SK-N-SH (cell line): ENCODE results near the gene ZNF784. TPM values are rescaled to one million over a fixed set of nuclear protein-coding genes. Genes with fewer than 3 reads are reported as not detected.

ENCODE experiments used
- CTCF ChIA-PET: fragments of 300-600, 350-600 bp; formaldehyde crosslinking; extraction: SDS; loops from one replicate; lab custom pipeline; 2021; lab: Yijun Ruan, JAX
- POLR2A ChIA-PET: fragments of 350-600 bp; sonication (Branson Sonifier 250); formaldehyde crosslinking; extraction: SDS; loops from one replicate; lab custom pipeline; 2020; ENCODE audit warnings: antibody characterized with exemption, inconsistent platforms; lab: Yijun Ruan, JAX
- DNase-seq: peaks from one replicate; pipeline ENCODE4 v3.0.0; 2012
- H2AFZ ChIP-seq: fragments of 200-600 bp; sonication (generic); 2 replicates; pipeline ENCODE4 v1.8.1; 2016; ENCODE audit warnings: antibody characterized with exemption, mild to moderate bottlenecking, low read depth
- H3F3A ChIP-seq: fragments of 200-600 bp; sonication (generic); replicated peaks from 2 replicates; pipeline ENCODE3; 2016; ENCODE audit warnings: antibody characterized with exemption, mild to moderate bottlenecking; ENCODE audit not compliant: insufficient read depth
- H3K27ac ChIP-seq, 2 experiments: fragments of 200-500 bp in 1 of 2; fragments of 200-600 bp in 1 of 2; sonication (Bioruptor generic) in 1 of 2; sonication (generic), shearing (Covaris generic) in 1 of 2; 2 replicates each; pipeline versions ENCODE4 v1.5.1 to v1.6.1; 2014 to 2016; ENCODE audit warnings: low read depth in 2 of 2, inconsistent platforms in 1 of 2, low read length in 1 of 2, mild to moderate bottlenecking in 1 of 2, mixed read lengths in 1 of 2
- H3K27me3 ChIP-seq: fragments of 200-600 bp; sonication (generic), shearing (Covaris generic); 2 replicates; pipeline ENCODE4 v1.6.1; 2016; ENCODE audit warnings: mixed run types; ENCODE audit not compliant: insufficient read depth
- H3K36me3 ChIP-seq, 2 experiments: fragments of 200-500 bp in 1 of 2; fragments of 200-600 bp in 1 of 2; sonication (Bioruptor generic) in 1 of 2; sonication (generic) in 1 of 2; replicated peaks in 1 of 2; 2 replicates each; pipeline versions ENCODE3 to v1.5.1; 2014 to 2016; ENCODE audit warnings: low read length in 1 of 2, mild to moderate bottlenecking in 1 of 2; ENCODE audit not compliant: insufficient read depth in 2 of 2, control insufficient read depth in 1 of 2
- H3K4me1 ChIP-seq, 2 experiments: fragments of 200-500 bp in 1 of 2; fragments of 200-600 bp in 1 of 2; sonication (Bioruptor generic) in 1 of 2; sonication (generic), shearing (Covaris generic) in 1 of 2; 2 replicates each; pipeline versions ENCODE4 v1.5.1 to v1.6.1; 2014 to 2016; ENCODE audit warnings: low read depth in 1 of 2, low read length in 1 of 2, mixed run types in 1 of 2; ENCODE audit not compliant: insufficient read depth in 2 of 2, control insufficient read depth in 1 of 2
- H3K4me2 ChIP-seq: fragments of 200-600 bp; sonication (generic), shearing (Covaris generic); 2 replicates; pipeline ENCODE4 v1.6.1; 2017; ENCODE audit warnings: mixed run types
- H3K4me3 ChIP-seq, 2 experiments: fragments of 200-500 bp in 1 of 2; fragments of 200-600 bp in 1 of 2; sonication (Bioruptor generic) in 1 of 2; sonication (generic), shearing (Covaris generic) in 1 of 2; 2 replicates each; pipeline versions ENCODE4 v1.5.1 to v1.8.1; 2014 to 2016; ENCODE audit warnings: low read depth in 2 of 2, inconsistent platforms in 1 of 2, low read length in 1 of 2, mild to moderate bottlenecking in 1 of 2, mixed read lengths in 1 of 2, moderate library complexity in 1 of 2
- H3K79me2 ChIP-seq: fragments of 200-600 bp; sonication (generic); 2 replicates; pipeline ENCODE4 v1.8.1; 2017; ENCODE audit warnings: mild to moderate bottlenecking; ENCODE audit not compliant: insufficient read depth
- H3K9ac ChIP-seq: fragments of 200-600 bp; sonication (generic); 2 replicates; pipeline ENCODE4 v1.6.1; 2017; ENCODE audit warnings: mixed run types
- H3K9me2 ChIP-seq: fragments of 200-600 bp; sonication (generic); 2 replicates; pipeline ENCODE4 v1.6.1; 2017; ENCODE audit warnings: mixed run types
- H3K9me3 ChIP-seq: fragments of 200-600 bp; sonication (generic); 2 replicates; pipeline ENCODE4 v1.6.1; 2017; ENCODE audit warnings: mixed run types, mild to moderate bottlenecking, moderate library complexity
- H4K20me1 ChIP-seq: fragments of 200-600 bp; sonication (generic); 2 replicates; pipeline ENCODE4 v1.6.1; 2017; ENCODE audit warnings: mild to moderate bottlenecking, mixed run types; ENCODE audit not compliant: insufficient read depth
- CHD2 ChIP-seq: fragments of 150-350 bp; IDR thresholded peaks from 2 replicates; pipeline ENCODE4 v1.6.1; 2018; ENCODE audit warnings: low read length; ENCODE audit not compliant: partially characterized antibody
- ELF1 ChIP-seq: IDR thresholded peaks from 2 replicates; pipeline ENCODE4 v1.4.0; 2012
- EP300 ChIP-seq, 2 experiments: IDR thresholded peaks; 2 replicates each; pipeline versions ENCODE4 v1.4.0 to v1.6.1; 2012; ENCODE audit warnings: borderline replicate concordance in 1 of 2, low read depth in 1 of 2, low read length in 1 of 2
- EZH2phosphoT487 ChIP-seq: fragments of 200-600 bp; sonication (generic); IDR thresholded peaks from 2 replicates; pipeline ENCODE4 v1.6.1; 2017; ENCODE audit warnings: low read depth, mixed run types, mild to moderate bottlenecking, antibody characterized with exemption, moderate library complexity, borderline replicate concordance
- FOXM1 ChIP-seq: IDR thresholded peaks from 2 replicates; pipeline ENCODE4 v1.4.0; 2012; ENCODE audit warnings: low read depth, mild to moderate bottlenecking
- GATA2 ChIP-seq: sonication (generic); formaldehyde crosslinking; IDR thresholded peaks from 2 replicates; pipeline ENCODE4 v1.5.0; 2020; ENCODE audit warnings: mild to moderate bottlenecking, missing genetic modification reagents
- JUND ChIP-seq: IDR thresholded peaks from 2 replicates; pipeline ENCODE4 v1.4.0; 2012
- MXI1 ChIP-seq: IDR thresholded peaks from 2 replicates; pipeline ENCODE4 v1.6.1; 2012; ENCODE audit warnings: mild to moderate bottlenecking, low read depth, low read length, improper control_type of control experiment
- NFIC ChIP-seq: IDR thresholded peaks from 2 replicates; pipeline ENCODE4 v1.4.0; 2012; ENCODE audit warnings: borderline replicate concordance
- NRF1 ChIP-seq: IDR thresholded peaks from 2 replicates; pipeline ENCODE4 v1.6.1; 2012; ENCODE audit warnings: low read depth, mild to moderate bottlenecking, low read length
- RAD21 ChIP-seq: IDR thresholded peaks from 2 replicates; pipeline ENCODE4 v1.6.1; 2012; ENCODE audit warnings: mild to moderate bottlenecking, low read length
- RCOR1 ChIP-seq: fragments of 150-350 bp; IDR thresholded peaks from 2 replicates; pipeline ENCODE4 v1.6.1; 2017; ENCODE audit warnings: antibody characterized with exemption, low read length
- RFX5 ChIP-seq: IDR thresholded peaks from 2 replicates; pipeline ENCODE4 v1.6.1; 2012; ENCODE audit warnings: mild to moderate bottlenecking, improper control_type of control experiment, low read length
- SIN3A ChIP-seq: IDR thresholded peaks from 2 replicates; pipeline ENCODE4 v1.6.1; 2012; ENCODE audit warnings: low read depth, mild to moderate bottlenecking, low read length, moderate library complexity, borderline replicate concordance
- SMC3 ChIP-seq: IDR thresholded peaks from 2 replicates; pipeline ENCODE4 v1.6.1; 2012; ENCODE audit warnings: low read depth, low read length, improper control_type of control experiment
- TAF1 ChIP-seq: IDR thresholded peaks from 2 replicates; pipeline ENCODE4 v1.6.1; 2012; ENCODE audit warnings: low read depth, mild to moderate bottlenecking, low read length, moderate library complexity, borderline replicate concordance
- TCF12 ChIP-seq: IDR thresholded peaks from 2 replicates; pipeline ENCODE4 v1.4.0; 2012
- USF2 ChIP-seq: fragments of 150-350 bp; IDR thresholded peaks from 2 replicates; pipeline ENCODE4 v1.6.1; 2017; ENCODE audit warnings: antibody characterized with exemption, low read length, low read depth, borderline replicate concordance
- YY1 ChIP-seq: IDR thresholded peaks from 2 replicates; pipeline ENCODE4 v1.4.0; 2012; ENCODE audit warnings: low read depth, mild to moderate bottlenecking
- WGBS: methylation state at CpG from one replicate; pipeline ENCODE4 v1.1.6; 2017; ENCODE audit warnings: low lambda C conversion rate; 5-methylcytosine and 5-hydroxymethylcytosine counted together
- polyA plus RNA-seq, 3 experiments: library from polyadenylated mRNA; depleted of rRNA; stranded (reverse); fragments of >200 nt; gene quantifications; 2 replicates each; pipeline ENCODE4 v1.2.3, GENCODE V29; 2012
- TF ChIP-seq, protein P1 (sequence below): IDR thresholded peaks from 2 replicates; pipeline ENCODE4 v1.4.0; 2012; ENCODE audit warnings: low read depth
- TF ChIP-seq, protein P2 (sequence below): fragments of 200-600 bp; sonication (generic); IDR thresholded peaks from 2 replicates; pipeline ENCODE4 v1.6.1; 2017; ENCODE audit warnings: antibody characterized with exemption, mild to moderate bottlenecking, moderate library complexity

ZNF784 gene
- polyA plus RNA-seq, 1 of the 3 experiments (the other 2 are of a cell fraction) = 5.5 TPM

DNA sequence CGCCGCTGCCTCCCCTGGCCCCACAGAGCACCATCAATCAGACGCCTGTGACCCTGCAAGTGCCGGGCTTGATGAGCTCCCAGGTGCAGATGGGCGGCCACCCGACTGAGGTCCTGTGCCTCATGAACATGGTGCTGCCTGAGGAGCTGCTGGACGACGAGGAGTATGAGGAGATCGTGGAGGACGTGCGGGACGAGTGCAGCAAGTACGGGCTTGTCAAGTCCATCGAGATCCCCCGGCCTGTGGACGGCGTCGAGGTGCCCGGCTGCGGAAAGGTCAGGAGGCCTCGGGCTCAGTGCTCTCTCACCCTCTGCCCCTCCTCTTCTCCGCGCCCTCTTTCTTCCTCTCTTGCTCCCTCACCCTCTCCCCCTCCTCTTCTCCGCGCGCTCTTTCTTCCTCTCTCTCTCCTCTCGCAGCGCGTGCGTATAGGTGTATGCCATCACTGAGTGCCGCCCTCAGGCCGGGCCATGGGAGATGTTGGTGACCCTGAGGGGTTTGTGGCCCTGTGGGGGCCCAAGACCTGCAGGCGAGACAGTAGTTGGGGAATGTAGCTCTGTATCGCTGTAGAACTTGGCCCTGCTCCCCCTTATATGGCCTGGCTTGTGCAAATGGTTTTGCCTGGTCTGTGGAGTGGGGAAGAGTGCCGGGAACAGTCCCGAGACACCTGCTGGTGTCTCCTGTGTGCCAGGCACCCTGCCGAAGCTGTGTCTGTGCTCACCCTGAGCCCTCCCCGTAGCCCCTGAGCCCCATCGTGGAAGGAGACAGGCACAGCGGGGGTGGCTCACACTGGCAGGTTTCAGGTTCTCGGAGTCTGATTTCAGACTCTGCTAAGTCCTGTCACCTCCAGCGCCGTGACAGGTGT lies 45.3 kb upstream of the ZNF784 start:
- peaks cover 7 to 10% of the 10 kb centered on the region in 2 experiments; a peak in 2 of 4 replicates for H3K4me1 ChIP-seq
- no peak overlapping the region for H2AFZ ChIP-seq
- CTCF ChIA-PET = interaction anchor here (0.6 kb wide), 1 partner anchor 12 kb away, joined by 4 read pairs; no protein-coding TSS in a partner anchor
- TF ChIP-seq SIN3A (no peak), JUND (no peak), MXI1 (no peak), GATA2 (CRISPR knock-in tag) (no peak), RAD21 (no peak), TAF1 (no peak), RCOR1 (no peak), CHD2 (no peak), EZH2phosphoT487 (no peak), RFX5 (no peak), EP300 (IDR thresholded peaks at IDR 0.05; ENCODE audit: borderline replicate concordance in 1 of 2, low read depth in 1 of 2, low read length in 1 of 2) (no peak), FOXM1 (no peak)
- TF ChIP-seq, protein P1, sequence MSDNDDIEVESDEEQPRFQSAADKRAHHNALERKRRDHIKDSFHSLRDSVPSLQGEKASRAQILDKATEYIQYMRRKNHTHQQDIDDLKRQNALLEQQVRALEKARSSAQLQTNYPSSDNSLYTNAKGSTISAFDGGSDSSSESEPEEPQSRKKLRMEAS = no peak
- TF ChIP-seq, all 33 proteins: peak for 0
- DNase-seq = no peak
- H3K27me3 ChIP-seq = no peaks in the 10 kb centered on the region
- H3K9me3 ChIP-seq = no peaks in the 10 kb centered on the region
- no peak overlapping the region for H3K27ac ChIP-seq
- WGBS = 92% methylated on average over 33 of the region's 43 CpGs
- H3K79me2 ChIP-seq = peaks cover 86% of the 10 kb centered on the region
- H3F3A ChIP-seq = peaks cover 37% of the 10 kb centered on the region
- H3K9me2 ChIP-seq = no peaks in the 10 kb centered on the region
- H3K4me3 ChIP-seq = no peak overlapping the region
- H4K20me1 ChIP-seq = peaks cover 89% of the 10 kb centered on the region
- no peak overlapping the region for H3K4me2 ChIP-seq
- H3K36me3 ChIP-seq = peaks cover 24 to 55% of the 10 kb centered on the region in 2 experiments
- H3K9ac ChIP-seq = no peak overlapping the region
- POLR2A ChIA-PET = no interaction called here

GRCh38 chr19:55668603-55669348 lies 44.4 kb upstream of the ZNF784 start:
- Histone ChIP-seq H3K36me3 (peaks cover 31 to 62% of the 10 kb centered on the region in 2 experiments), H3K27ac (no peak overlapping the region), H3K9me2 (no peaks in the 10 kb centered on the region), H2AFZ (no peak overlapping the region), H3K79me2 (peaks cover 89% of the 10 kb centered on the region), H3K4me2 (no peak overlapping the region), H3K27me3 (no peaks in the 10 kb centered on the region), H3F3A (peaks cover 33% of the 10 kb centered on the region), H3K4me3 (no peak overlapping the region), H3K9me3 (no peaks in the 10 kb centered on the region), H4K20me1 (peaks cover 97% of the 10 kb centered on the region), H3K9ac (no peak overlapping the region), H3K4me1 (peaks cover 5 to 7% of the 10 kb centered on the region in 2 experiments; a peak in 2 of 4 replicates)
- 92% methylated on average over 24 of the region's 30 CpGs for WGBS
- DNase-seq = no peak
- ChIA-PET CTCF (interaction anchor here (0.7 kb wide), 1 partner anchor 16 kb away, joined by 3 read pairs; no protein-coding TSS in a partner anchor), POLR2A (no interaction called here)
- TF ChIP-seq YY1 (no peak), GATA2 (CRISPR knock-in tag) (no peak), CHD2 (no peak), NFIC (no peak), TCF12 (no peak), ELF1 (no peak), RCOR1 (no peak), SIN3A (no peak), JUND (no peak), USF2 (no peak), SMC3 (no peak), FOXM1 (no peak), NRF1 (no peak)
- TF ChIP-seq, protein P2, sequence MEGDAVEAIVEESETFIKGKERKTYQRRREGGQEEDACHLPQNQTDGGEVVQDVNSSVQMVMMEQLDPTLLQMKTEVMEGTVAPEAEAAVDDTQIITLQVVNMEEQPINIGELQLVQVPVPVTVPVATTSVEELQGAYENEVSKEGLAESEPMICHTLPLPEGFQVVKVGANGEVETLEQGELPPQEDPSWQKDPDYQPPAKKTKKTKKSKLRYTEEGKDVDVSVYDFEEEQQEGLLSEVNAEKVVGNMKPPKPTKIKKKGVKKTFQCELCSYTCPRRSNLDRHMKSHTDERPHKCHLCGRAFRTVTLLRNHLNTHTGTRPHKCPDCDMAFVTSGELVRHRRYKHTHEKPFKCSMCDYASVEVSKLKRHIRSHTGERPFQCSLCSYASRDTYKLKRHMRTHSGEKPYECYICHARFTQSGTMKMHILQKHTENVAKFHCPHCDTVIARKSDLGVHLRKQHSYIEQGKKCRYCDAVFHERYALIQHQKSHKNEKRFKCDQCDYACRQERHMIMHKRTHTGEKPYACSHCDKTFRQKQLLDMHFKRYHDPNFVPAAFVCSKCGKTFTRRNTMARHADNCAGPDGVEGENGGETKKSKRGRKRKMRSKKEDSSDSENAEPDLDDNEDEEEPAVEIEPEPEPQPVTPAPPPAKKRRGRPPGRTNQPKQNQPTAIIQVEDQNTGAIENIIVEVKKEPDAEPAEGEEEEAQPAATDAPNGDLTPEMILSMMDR = no peak
- TF ChIP-seq, protein P1 = no peak
